Prostate gland (tissue), 2 donors: ENCODE data around the gene CDC42BPA. TPM values are rescaled to one million over a fixed set of nuclear protein-coding genes. Genes with fewer than 3 reads are reported as not detected.

ENCODE experiments used
- DNase-seq: peaks from one replicate; pipeline ENCODE4 v3.0.0-alpha.2; 2019; ENCODE audit warnings: low spot score
- H3K27ac ChIP-seq, 2 donors: fragments of 200-600 bp; sonication (generic); 2 replicates each; pipeline ENCODE4 v1.5.1; 2017 to 2019
- H3K27me3 ChIP-seq: fragments of 200-600 bp; sonication (generic); replicated peaks from 2 replicates; pipeline ENCODE4 v1.5.1; 2019; ENCODE audit not compliant: insufficient read depth
- H3K36me3 ChIP-seq, 2 donors: fragments of 200-600 bp; sonication (generic); 1 replicate in 1 of 2; 2 replicates in 1 of 2; pipeline versions ENCODE4 v1.5.1 to v1.8.1; 2017 to 2019
- H3K4me1 ChIP-seq: fragments of 200-600 bp; sonication (generic); replicated peaks from 2 replicates; pipeline ENCODE4 v1.5.1; 2019
- H3K4me3 ChIP-seq, 2 donors: fragments of 200-600 bp; sonication (generic); 2 replicates each; pipeline ENCODE4 v1.5.1; 2017 to 2019
- H3K9me3 ChIP-seq: fragments of 200-600 bp; sonication (generic); 2 replicates; pipeline ENCODE4 v1.5.1; 2017
- POLR2A ChIP-seq: fragments of 450-650 bp; IDR thresholded peaks from one replicate; pipeline ENCODE4 v1.6.1; 2016; ENCODE audit warnings: antibody characterized with exemption, mild to moderate bottlenecking
- POLR2AphosphoS5 ChIP-seq: sonication (generic); formaldehyde crosslinking; IDR thresholded peaks from one replicate; pipeline ENCODE4 v1.6.1; 2017; ENCODE audit warnings: antibody characterized with exemption
- WGBS: methylation state at CpG from one replicate; pipeline ENCODE4 v1.1.5; 2018; 5-methylcytosine and 5-hydroxymethylcytosine counted together
- intact Hi-C: fragments of 100-400 bp; cut with DNase I; formaldehyde crosslinking; loops from one replicate; pipeline ENCODE4 v1.14.2; 2022
- total RNA-seq, 2 donors: library from RNA; depleted of rRNA; stranded (reverse); fragments of >200 nt; gene quantifications; one replicate each; pipeline ENCODE4 v1.1.0, GENCODE V29; 2016
- TF ChIP-seq, protein P1 (sequence below), 4 experiments: fragments of 200-600 bp in 2 of 4; fragments of 450-650 bp in 2 of 4; sonication (generic) in 2 of 4; IDR thresholded peaks; 1 replicate in 3 of 4; 2 replicates in 1 of 4; pipeline ENCODE4 v1.5.1; 2016 to 2019; ENCODE audit warnings: antibody characterized with exemption in 4 of 4, mild to moderate bottlenecking in 2 of 4, moderate library complexity in 2 of 4

Gene CDC42BPA
- total RNA-seq, 2 donors from 2014 or later: 31.3 to 76.9 TPM

DNA sequence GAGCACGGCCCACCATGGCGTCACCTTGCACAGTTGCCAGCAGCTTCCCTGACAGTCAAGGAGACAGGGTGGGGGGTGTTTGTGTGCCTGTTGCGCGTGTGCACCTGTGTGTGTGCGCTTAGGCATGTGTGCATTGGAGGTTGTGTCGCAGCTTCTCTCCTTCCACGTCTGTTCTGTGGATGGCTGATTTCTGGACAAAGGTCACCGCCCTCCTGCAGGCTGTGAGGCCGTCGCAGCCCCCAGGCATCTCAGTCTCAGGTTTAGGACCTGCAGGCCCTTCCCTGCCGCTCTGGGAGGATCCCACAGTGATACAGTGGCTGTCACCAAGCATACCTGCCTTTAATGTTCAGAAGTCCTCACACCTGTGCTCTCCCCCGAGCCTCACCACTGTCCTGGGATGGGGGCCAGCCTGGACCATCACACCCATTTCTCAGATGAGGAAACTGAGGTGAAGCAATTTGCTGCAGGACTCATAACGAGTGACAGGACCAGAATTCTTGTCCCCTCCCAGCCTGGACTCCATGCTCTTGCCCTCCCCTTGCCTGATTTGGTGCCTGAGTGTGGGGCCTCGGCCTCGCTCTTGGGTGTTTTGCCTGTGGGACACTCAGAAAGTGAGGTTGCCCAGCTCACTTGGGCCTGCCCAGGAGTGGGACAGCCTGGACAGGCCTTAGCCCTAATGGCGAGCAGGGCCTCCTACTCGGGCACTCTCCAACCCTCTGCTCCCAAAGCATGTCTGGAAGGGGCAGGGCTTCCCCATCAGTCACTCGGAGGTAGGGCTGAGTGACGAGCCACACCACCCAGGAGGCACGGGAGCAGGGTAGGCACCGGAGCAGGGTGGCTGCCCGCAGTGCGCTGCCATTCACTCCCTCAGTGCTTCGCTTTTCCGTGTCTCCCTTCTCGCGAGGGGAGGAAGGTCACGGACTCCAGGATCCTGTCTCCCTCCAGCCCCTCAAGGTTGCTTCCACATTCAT lies 355.6 kb downstream of the CDC42BPA start:
- Histone ChIP-seq H3K36me3 (no peaks in the 10 kb centered on the region), H3K27ac (no peak overlapping the region), H3K4me1 (no peaks in the 10 kb centered on the region), H3K4me3 (no peak overlapping the region), H3K27me3 (no peaks in the 10 kb centered on the region), H3K9me3 (no peaks in the 10 kb centered on the region)
- TF ChIP-seq, protein P1, sequence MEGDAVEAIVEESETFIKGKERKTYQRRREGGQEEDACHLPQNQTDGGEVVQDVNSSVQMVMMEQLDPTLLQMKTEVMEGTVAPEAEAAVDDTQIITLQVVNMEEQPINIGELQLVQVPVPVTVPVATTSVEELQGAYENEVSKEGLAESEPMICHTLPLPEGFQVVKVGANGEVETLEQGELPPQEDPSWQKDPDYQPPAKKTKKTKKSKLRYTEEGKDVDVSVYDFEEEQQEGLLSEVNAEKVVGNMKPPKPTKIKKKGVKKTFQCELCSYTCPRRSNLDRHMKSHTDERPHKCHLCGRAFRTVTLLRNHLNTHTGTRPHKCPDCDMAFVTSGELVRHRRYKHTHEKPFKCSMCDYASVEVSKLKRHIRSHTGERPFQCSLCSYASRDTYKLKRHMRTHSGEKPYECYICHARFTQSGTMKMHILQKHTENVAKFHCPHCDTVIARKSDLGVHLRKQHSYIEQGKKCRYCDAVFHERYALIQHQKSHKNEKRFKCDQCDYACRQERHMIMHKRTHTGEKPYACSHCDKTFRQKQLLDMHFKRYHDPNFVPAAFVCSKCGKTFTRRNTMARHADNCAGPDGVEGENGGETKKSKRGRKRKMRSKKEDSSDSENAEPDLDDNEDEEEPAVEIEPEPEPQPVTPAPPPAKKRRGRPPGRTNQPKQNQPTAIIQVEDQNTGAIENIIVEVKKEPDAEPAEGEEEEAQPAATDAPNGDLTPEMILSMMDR (IDR thresholded peaks at IDR 0.05): no peak
- TF ChIP-seq POLR2AphosphoS5 (no peak), POLR2A (no peak)
- intact Hi-C loops: no loop called here
- 94% methylated on average over 28 of the region's 28 CpGs for WGBS
- DNase-seq: no peak

DNA sequence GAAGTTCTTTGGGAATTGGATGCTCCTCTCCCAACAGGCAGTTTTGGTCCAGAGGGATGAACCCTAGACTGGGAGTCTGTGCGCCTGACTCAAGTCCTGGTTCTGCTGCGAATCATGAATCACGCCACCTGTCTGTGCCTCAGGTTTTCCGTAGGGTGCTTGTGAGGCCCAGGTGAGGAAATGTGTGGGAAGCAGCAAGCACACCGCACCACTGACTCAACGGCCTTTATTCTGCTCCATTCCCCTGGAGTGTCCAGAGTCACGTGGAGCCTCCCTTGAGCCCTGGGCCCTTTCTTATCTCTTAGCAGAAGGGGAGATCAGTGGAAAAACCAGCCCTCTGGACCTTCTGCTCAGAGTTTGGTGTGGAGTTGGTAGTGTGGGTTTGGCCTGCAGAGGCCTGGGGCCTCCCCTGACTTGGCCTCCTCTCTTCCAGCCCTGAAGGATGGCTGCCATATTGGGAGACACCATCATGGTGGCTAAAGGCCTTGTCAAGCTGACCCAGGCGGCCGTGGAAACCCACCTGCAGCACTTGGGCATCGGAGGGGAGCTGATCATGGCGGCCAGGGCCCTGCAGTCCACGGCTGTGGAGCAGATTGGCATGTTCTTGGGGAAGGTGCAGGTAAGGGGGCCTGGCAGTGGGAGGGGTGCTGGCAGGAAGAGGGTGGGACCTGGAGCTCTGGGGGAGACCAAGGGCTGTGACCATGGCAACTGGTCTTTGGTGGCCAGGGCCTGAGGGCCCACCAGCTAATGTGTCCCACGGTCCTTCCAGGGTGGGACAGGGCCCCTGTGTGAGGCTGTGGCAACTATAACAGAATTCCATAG lies 357.1 kb downstream of the CDC42BPA start:
- H3K27me3 ChIP-seq: no peaks in the 10 kb centered on the region
- H3K4me3 ChIP-seq: no peak overlapping the region
- H3K36me3 ChIP-seq: no peaks in the 10 kb centered on the region
- H3K9me3 ChIP-seq: no peaks in the 10 kb centered on the region
- no peaks in the 10 kb centered on the region for H3K4me1 ChIP-seq
- TF ChIP-seq, protein P1 (IDR thresholded peaks at IDR 0.05): no peak
- no peak for TF ChIP-seq POLR2AphosphoS5
- TF ChIP-seq POLR2A: no peak
- 94% methylated on average over 13 of the region's 13 CpGs for WGBS
- intact Hi-C loops: no loop called here
- no peak overlapping the region for H3K27ac ChIP-seq
- DNase-seq: no peak

DNA sequence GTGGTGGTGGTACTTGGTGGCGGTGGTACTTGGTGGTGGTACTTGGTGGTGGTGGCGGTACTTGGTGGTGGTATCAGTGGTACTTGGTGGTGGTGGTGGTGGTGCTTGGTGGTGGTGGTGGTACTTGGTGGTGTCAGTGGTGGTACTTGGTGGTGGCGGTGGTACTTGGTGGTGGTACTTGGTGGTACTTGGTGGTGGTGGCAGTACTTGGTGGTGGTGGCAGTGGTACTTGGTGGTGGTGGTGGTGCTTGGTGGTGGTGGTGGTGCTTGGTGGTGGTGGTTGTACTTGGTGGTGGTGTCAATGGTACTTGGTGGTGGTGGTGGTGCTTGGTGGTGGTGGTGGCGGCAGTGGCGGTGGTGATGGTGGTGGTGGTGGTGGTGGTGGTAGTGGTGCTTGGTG lies 358.0 kb downstream of the CDC42BPA start:
- Histone ChIP-seq H3K9me3 (no peaks in the 10 kb centered on the region), H3K27ac (no peak overlapping the region), H3K4me1 (no peaks in the 10 kb centered on the region), H3K27me3 (no peaks in the 10 kb centered on the region), H3K4me3 (no peak overlapping the region), H3K36me3 (no peaks in the 10 kb centered on the region)
- no peak for DNase-seq
- no peak for TF ChIP-seq POLR2AphosphoS5
- TF ChIP-seq, protein P1 (IDR thresholded peaks at IDR 0.05): no peak
- TF ChIP-seq POLR2A: no peak
- intact Hi-C loops: no loop called here
- 91% methylated on average over 5 of the region's 5 CpGs for WGBS

DNA sequence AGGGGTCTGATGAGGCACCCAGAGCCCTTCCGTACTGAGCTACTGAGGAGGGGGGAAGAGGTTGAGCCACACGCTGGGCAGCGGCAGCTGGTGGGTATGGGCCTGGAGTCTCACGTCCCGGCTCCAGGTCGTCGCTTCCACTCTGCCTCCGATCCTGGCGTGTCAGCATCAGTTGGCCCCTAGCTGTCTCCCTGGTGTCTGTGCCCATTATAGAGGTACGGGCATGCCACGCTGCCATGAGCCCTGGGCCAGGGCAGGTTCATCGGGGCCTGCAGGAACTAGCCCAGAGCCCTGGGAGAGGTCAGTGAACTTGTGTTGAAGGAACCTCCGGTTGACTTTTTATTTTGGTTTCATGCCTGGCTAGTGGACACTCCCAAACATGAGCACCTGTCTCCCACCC lies 360.0 kb downstream of the CDC42BPA start:
- TF ChIP-seq, protein P1 (IDR thresholded peaks at IDR 0.05): no peak
- TF ChIP-seq POLR2A (no peak), POLR2AphosphoS5 (no peak)
- Histone ChIP-seq H3K4me1 (no peaks in the 10 kb centered on the region), H3K27ac (no peak overlapping the region), H3K9me3 (no peaks in the 10 kb centered on the region), H3K36me3 (no peaks in the 10 kb centered on the region), H3K4me3 (no peak overlapping the region), H3K27me3 (no peaks in the 10 kb centered on the region)
- DNase-seq: no peak
- 99% methylated on average over 13 of the region's 13 CpGs for WGBS
- intact Hi-C loops: no loop called here
